Esophagus mucosa (tissue), 1 donor: Measurements from ENCODE around the gene ETFB. TPM values are rescaled to one million over a fixed set of nuclear protein-coding genes. Genes with fewer than 3 reads are reported as not detected.

Source experiments
- total RNA-seq: library from RNA; stranded (reverse); gene quantifications from one replicate; pipeline ENCODE4 v1.2.4, GENCODE V29; 2023
- donor health status: DM: yes; HTN: yes; CAD: no.

The ETFB gene
- total RNA-seq, 1 donor from 2014 or later, result 142 TPM

Other genes starting within 250 kb of the ETFB start
- gene SIGLEC9, start 241.5 kb downstream of the ETFB start, total RNA-seq, result 0.48 TPM
- gene SIGLEC7, start 224.1 kb downstream of the ETFB start, total RNA-seq, result 0.44 TPM
- gene CD33, start 141.3 kb downstream of the ETFB start, total RNA-seq, result 0.40 TPM
- gene SIGLECL1, start 115.3 kb downstream of the ETFB start, total RNA-seq, result not detected
- not detected for gene IGLON5, start 54.7 kb downstream of the ETFB start, total RNA-seq
- 103 TPM for gene VSIG10L, start 24.2 kb downstream of the ETFB start, total RNA-seq
- gene CLDND2, start 2.6 kb upstream of the ETFB start, total RNA-seq, result 1.1 TPM
- not detected for gene NKG7, start 6.3 kb upstream of the ETFB start, total RNA-seq
- not detected for gene LIM2, start 21.6 kb upstream of the ETFB start, total RNA-seq
- gene C19orf84, start 24.2 kb upstream of the ETFB start, total RNA-seq, result not detected
- 2.0 TPM for gene SIGLEC10, start 51.3 kb upstream of the ETFB start, total RNA-seq
- not detected for gene SIGLEC8, start 92.1 kb upstream of the ETFB start, total RNA-seq
- not detected for gene CEACAM18, start 112.2 kb upstream of the ETFB start, total RNA-seq
- not detected for gene SIGLEC12, start 135.4 kb upstream of the ETFB start, total RNA-seq
- 0.44 TPM for gene SIGLEC6, start 165.3 kb upstream of the ETFB start, total RNA-seq
- 5.8 TPM for gene ZNF175, start 204.9 kb upstream of the ETFB start, total RNA-seq